ENCODE measurements around the gene CPS1. TPM values are rescaled to one million over a fixed set of nuclear protein-coding genes. Genes with fewer than 3 reads are reported as not detected.

CPS1 gene
- total RNA-seq, 1 experiment from 2014 or later: 14.2 TPM

DNA sequence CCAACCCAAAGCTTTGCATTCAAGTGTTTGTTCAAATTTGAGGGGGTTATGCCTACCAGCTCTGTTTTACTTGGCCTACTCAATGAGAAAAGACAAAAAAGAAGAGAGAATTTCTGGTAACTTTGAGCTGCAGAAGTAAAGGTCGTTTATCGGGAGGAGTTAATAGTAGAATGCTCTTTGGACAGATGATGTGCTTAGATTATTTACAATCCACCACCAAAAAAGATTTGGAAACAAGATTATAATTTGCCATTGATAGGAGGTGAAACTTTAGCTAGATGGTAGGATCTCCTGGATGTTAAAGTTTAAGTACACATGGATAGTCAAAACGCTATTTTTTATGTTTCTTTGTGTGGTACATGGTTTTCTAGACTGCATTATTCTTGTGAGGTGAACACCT is 24.9 kb upstream of the CPS1 start:
- no peak for DNase-seq
- no CpG with 5 or more reads among the region's 3 CpGs for WGBS (ENCODE audit: extremely low coverage, insufficient read length, low lambda C conversion rate)
- H2BK20ac ChIP-seq (ENCODE audit: low read depth, low read length, poor library complexity, severe bottlenecking): no peak overlapping the region
- H3K4ac ChIP-seq (ENCODE audit: low read depth, low read length): no peak overlapping the region
- no peak overlapping the region for H3K56ac ChIP-seq (ENCODE audit: insufficient read length, low read depth, low read length)
- H3K9ac ChIP-seq (ENCODE audit: extremely low read depth, insufficient read length, low read length): no peak overlapping the region
- H2AFZ ChIP-seq (ENCODE audit: low read length): no peak overlapping the region
- H4K5ac ChIP-seq (ENCODE audit: insufficient read length, low read depth, low read length): no peak overlapping the region
- H2BK5ac ChIP-seq (ENCODE audit: insufficient read length, low read length): no peak overlapping the region
- no peak overlapping the region for H3K14ac ChIP-seq (ENCODE audit: insufficient read depth, low read length)
- H2BK12ac ChIP-seq (ENCODE audit: insufficient read length, low read depth, low read length): no peak overlapping the region
- H2BK15ac ChIP-seq (ENCODE audit: low read depth, low read length): no peak overlapping the region
- no peak overlapping the region for H2BK120ac ChIP-seq (ENCODE audit: low read depth, low read length, poor library complexity, severe bottlenecking)
- H3K9me3 ChIP-seq (ENCODE audit: control insufficient read depth, low read depth, low read length): no peaks in the 10 kb centered on the region
- no peak overlapping the region for H4K91ac ChIP-seq (ENCODE audit: insufficient read length, low read depth, low read length)
- H3K9me3 Mint-ChIP-seq: no peaks in the 10 kb centered on the region
- H3T11ph ChIP-seq (ENCODE audit: low read length): no peak overlapping the region
- H3K27ac ChIP-seq (ENCODE audit: insufficient read length, low read depth, low read length): no peak overlapping the region
- no peak overlapping the region for H4K8ac ChIP-seq (replicated peaks; ENCODE audit: insufficient read length, low read depth, low read length)
- H4K20me1 ChIP-seq (ENCODE audit: control insufficient read depth, insufficient read depth, insufficient read length): no peaks in the 10 kb centered on the region
- no peak overlapping the region for H3K27ac Mint-ChIP-seq
- H3K36me3 Mint-ChIP-seq (ENCODE audit: insufficient read depth in 1 of 3, low read depth in 3 of 3): no peaks in the 10 kb centered on the region
- H3K4me3 Mint-ChIP-seq: no peak overlapping the region
- H3K4me2 ChIP-seq (ENCODE audit: insufficient read depth, insufficient read length, low read length): no peak overlapping the region
- H3K23me2 ChIP-seq (ENCODE audit: insufficient read length, low read depth, low read length, poor library complexity, severe bottlenecking): no peaks in the 10 kb centered on the region
- no peaks in the 10 kb centered on the region for H3K79me1 ChIP-seq (ENCODE audit: insufficient read depth, low read depth, low read length, poor library complexity, severe bottlenecking)
- no peak overlapping the region for H3K18ac ChIP-seq (ENCODE audit: insufficient read length, low read depth, low read length)
- no peak overlapping the region for H3K23ac ChIP-seq (ENCODE audit: insufficient read length, low read depth, low read length)
- H3K27me3 ChIP-seq (ENCODE audit: insufficient read depth, low read length): no peaks in the 10 kb centered on the region
- peaks cover 3% of the 10 kb centered on the region; the same call in 1 of the 2 replicates for H3K4me1 ChIP-seq (ENCODE audit: insufficient read depth, low read length)
- H3K27me3 Mint-ChIP-seq (ENCODE audit: low read depth): peaks cover 7% of the 10 kb centered on the region
- no peak overlapping the region for H2AK5ac ChIP-seq (ENCODE audit: insufficient read length, low read length)
- TF ChIP-seq, protein P1, sequence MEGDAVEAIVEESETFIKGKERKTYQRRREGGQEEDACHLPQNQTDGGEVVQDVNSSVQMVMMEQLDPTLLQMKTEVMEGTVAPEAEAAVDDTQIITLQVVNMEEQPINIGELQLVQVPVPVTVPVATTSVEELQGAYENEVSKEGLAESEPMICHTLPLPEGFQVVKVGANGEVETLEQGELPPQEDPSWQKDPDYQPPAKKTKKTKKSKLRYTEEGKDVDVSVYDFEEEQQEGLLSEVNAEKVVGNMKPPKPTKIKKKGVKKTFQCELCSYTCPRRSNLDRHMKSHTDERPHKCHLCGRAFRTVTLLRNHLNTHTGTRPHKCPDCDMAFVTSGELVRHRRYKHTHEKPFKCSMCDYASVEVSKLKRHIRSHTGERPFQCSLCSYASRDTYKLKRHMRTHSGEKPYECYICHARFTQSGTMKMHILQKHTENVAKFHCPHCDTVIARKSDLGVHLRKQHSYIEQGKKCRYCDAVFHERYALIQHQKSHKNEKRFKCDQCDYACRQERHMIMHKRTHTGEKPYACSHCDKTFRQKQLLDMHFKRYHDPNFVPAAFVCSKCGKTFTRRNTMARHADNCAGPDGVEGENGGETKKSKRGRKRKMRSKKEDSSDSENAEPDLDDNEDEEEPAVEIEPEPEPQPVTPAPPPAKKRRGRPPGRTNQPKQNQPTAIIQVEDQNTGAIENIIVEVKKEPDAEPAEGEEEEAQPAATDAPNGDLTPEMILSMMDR (conservative IDR thresholded peaks at IDR 0.05): no peak
- no peaks in the 10 kb centered on the region for H3K79me2 ChIP-seq (ENCODE audit: insufficient read depth, low read length)
- peaks cover 38 to 57% of the 10 kb centered on the region in 2 experiments for H3K4me1 Mint-ChIP-seq

All from H9 (cell line).